AG10803 (cell line): ENCODE results near the gene CRY2.

Experiments
- DNase-seq: peaks from one replicate; pipeline ENCODE4 v3.0.0; 2010; ENCODE audit warnings: low read depth
- H3K4me3 ChIP-seq: 2 replicates; pipeline ENCODE4 v1.5.1; 2011; ENCODE audit warnings: mild to moderate bottlenecking, low read length, control low read depth
- CTCF ChIP-seq: conservative IDR thresholded peaks from 2 replicates; pipeline ENCODE4 v1.5.1; 2011; ENCODE audit warnings: mild to moderate bottlenecking, low read length, control low read depth, inconsistent platforms

CRY2 gene

GRCh38 chr11:45870706-45871105 is 23.4 kb downstream of the CRY2 start:
- no peak for TF ChIP-seq CTCF
- H3K4me3 ChIP-seq, result no peak overlapping the region

GRCh38 chr11:45871638-45872037 is 24.4 kb downstream of the CRY2 start:
- no peak for DNase-seq
- H3K4me3 ChIP-seq, result no peak overlapping the region
- TF ChIP-seq CTCF, result no peak

More at GRCh38 chr11:45870706-45871105, 23.4 kb downstream of the CRY2 start:
- no peak for DNase-seq

GRCh38 chr11:45872651-45873356 is 25.5 kb downstream of the CRY2 start:
- no peak overlapping the region for H3K4me3 ChIP-seq
- TF ChIP-seq CTCF, result peak; percentile 86
- DNase-seq, result peak; percentile 90

GRCh38 chr11:45876401-45876800 is 29.1 kb downstream of the CRY2 start:
- no peak overlapping the region for H3K4me3 ChIP-seq
- TF ChIP-seq CTCF, result no peak
- DNase-seq, result no peak

GRCh38 chr11:45877221-45877620 is 29.9 kb downstream of the CRY2 start:
- no peak for DNase-seq
- TF ChIP-seq CTCF, result no peak
- no peak overlapping the region for H3K4me3 ChIP-seq

GRCh38 chr11:45877845-45878244 is 30.6 kb downstream of the CRY2 start:
- TF ChIP-seq CTCF, result no peak
- no peak for DNase-seq
- no peak overlapping the region for H3K4me3 ChIP-seq
